ENCODE measurements around the gene PRKD1.
"Not testable (repeated sequence)": the region's sequence is repeated elsewhere in the genome, so short reads cannot be mapped to it uniquely, and the experiment has no call there.

The PRKD1 gene

GRCh38 chr14:29734732-29735131 lies 192.9 kb downstream of the PRKD1 start:
- DNase-seq, result no peak

- DNase-seq, result not testable (repeated sequence)
These were observed 200.9 kb downstream of the PRKD1 start for GRCh38 chr14:29726560-29727331.

- DNase-seq, result no peak
These were observed 202.7 kb downstream of the PRKD1 start for GRCh38 chr14:29724991-29725390.

- no peak for DNase-seq
These were observed 204.8 kb downstream of the PRKD1 start for GRCh38 chr14:29722831-29723230.

- DNase-seq, result no peak
These were observed 206.1 kb downstream of the PRKD1 start for GRCh38 chr14:29721586-29721985.

- no peak for DNase-seq
These were observed 209.7 kb downstream of the PRKD1 start for GRCh38 chr14:29717901-29718300.

GRCh38 chr14:29716150-29716549 lies 211.5 kb downstream of the PRKD1 start:
- no peak for DNase-seq

GRCh38 chr14:29712601-29713000 lies 215.0 kb downstream of the PRKD1 start:
- no peak for DNase-seq

GRCh38 chr14:29710015-29710414 lies 217.6 kb downstream of the PRKD1 start:
- no peak for DNase-seq

GRCh38 chr14:29709490-29709889 lies 218.2 kb downstream of the PRKD1 start:
- no peak for DNase-seq

- no peak for DNase-seq
These were observed 220.9 kb downstream of the PRKD1 start for GRCh38 chr14:29706700-29707099.

GRCh38 chr14:29705801-29706200 lies 221.8 kb downstream of the PRKD1 start:
- no peak for DNase-seq

- not testable (repeated sequence) for DNase-seq
These were observed 238.1 kb downstream of the PRKD1 start for GRCh38 chr14:29689597-29689996.

GRCh38 chr14:29687866-29688265 lies 239.8 kb downstream of the PRKD1 start:
- DNase-seq, result no peak

GRCh38 chr14:29687071-29687765 lies 240.4 kb downstream of the PRKD1 start:
- DNase-seq, result no peak

- DNase-seq, result no peak
These were observed 242.7 kb downstream of the PRKD1 start for GRCh38 chr14:29684926-29685325.

- DNase-seq, result no peak
These were observed 244.9 kb downstream of the PRKD1 start for GRCh38 chr14:29682789-29683188.

- DNase-seq, result no peak
These were observed 246.3 kb downstream of the PRKD1 start for GRCh38 chr14:29681316-29681715.

- DNase-seq, result no peak
These were observed 252.9 kb downstream of the PRKD1 start for GRCh38 chr14:29674566-29675285.

- DNase-seq, result no peak
These were observed 254.8 kb downstream of the PRKD1 start for GRCh38 chr14:29672831-29673230.

- DNase-seq, result no peak
These were observed 256.6 kb downstream of the PRKD1 start for GRCh38 chr14:29671034-29671433.

GRCh38 chr14:29668201-29668600 lies 259.4 kb downstream of the PRKD1 start:
- DNase-seq, result no peak

- DNase-seq, result no peak
These were observed 263.1 kb downstream of the PRKD1 start for GRCh38 chr14:29664515-29664914.

- no peak for DNase-seq
These were observed 264.3 kb downstream of the PRKD1 start for GRCh38 chr14:29663281-29663801.
